ENCODE results near the gene PRLR.

Gene PRLR

GRCh38 chr5:35223787-35224395 lies 6.4 kb downstream of the PRLR start:
- in situ Hi-C loops (cut with HindIII; ENCODE audit: low pct_ligation_motif_present, low sequenced_read_pairs) = no loop called here
- Histone ChIP-seq H3K27me3 (replicated peaks) (peaks cover 28% of the 10 kb centered on the region), H3K27ac (no peak overlapping the region), H3K36me3 (replicated peaks) (no peaks in the 10 kb centered on the region), H3K4me3 (ENCODE audit: low read depth, low read length) (no peak overlapping the region)
- DNase-seq = no peak
- TF ChIP-seq, protein P1, sequence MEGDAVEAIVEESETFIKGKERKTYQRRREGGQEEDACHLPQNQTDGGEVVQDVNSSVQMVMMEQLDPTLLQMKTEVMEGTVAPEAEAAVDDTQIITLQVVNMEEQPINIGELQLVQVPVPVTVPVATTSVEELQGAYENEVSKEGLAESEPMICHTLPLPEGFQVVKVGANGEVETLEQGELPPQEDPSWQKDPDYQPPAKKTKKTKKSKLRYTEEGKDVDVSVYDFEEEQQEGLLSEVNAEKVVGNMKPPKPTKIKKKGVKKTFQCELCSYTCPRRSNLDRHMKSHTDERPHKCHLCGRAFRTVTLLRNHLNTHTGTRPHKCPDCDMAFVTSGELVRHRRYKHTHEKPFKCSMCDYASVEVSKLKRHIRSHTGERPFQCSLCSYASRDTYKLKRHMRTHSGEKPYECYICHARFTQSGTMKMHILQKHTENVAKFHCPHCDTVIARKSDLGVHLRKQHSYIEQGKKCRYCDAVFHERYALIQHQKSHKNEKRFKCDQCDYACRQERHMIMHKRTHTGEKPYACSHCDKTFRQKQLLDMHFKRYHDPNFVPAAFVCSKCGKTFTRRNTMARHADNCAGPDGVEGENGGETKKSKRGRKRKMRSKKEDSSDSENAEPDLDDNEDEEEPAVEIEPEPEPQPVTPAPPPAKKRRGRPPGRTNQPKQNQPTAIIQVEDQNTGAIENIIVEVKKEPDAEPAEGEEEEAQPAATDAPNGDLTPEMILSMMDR (IDR thresholded peaks at IDR 0.05; ENCODE audit: low read depth, low read length, missing control alignments) = no peak

GRCh38 chr5:35220967-35221366 lies 9.3 kb downstream of the PRLR start:
- H3K4me3 ChIP-seq (ENCODE audit: low read depth, low read length) = no peak overlapping the region
- in situ Hi-C loops (cut with HindIII; ENCODE audit: low pct_ligation_motif_present, low sequenced_read_pairs) = no loop called here
- H3K27me3 ChIP-seq (replicated peaks) = peaks cover 4% of the 10 kb centered on the region
- TF ChIP-seq, protein P1 (IDR thresholded peaks at IDR 0.05; ENCODE audit: low read depth, low read length, missing control alignments) = no peak
- no peak for DNase-seq
- no peak overlapping the region for H3K27ac ChIP-seq
- H3K36me3 ChIP-seq (replicated peaks) = no peaks in the 10 kb centered on the region

DNA sequence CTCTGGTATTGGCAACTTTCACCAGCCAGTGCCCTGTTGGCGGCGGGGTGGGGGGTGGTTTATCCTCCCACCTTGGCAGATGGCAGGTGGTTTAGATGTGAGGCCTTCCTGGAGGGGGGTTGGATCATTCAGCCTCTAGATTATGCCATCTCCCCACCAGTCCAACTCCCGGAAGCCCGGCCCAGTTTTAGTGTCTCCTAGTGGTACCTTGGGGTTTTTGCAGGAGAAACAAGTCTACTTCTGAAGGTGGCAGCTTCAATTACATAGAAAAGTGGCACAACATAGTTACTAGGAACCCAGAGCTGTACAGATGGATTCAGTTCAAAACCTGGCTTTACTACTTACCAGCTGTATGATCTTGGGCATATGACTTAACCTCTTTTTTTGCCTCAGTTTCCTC lies 11.3 kb downstream of the PRLR start:
- in situ Hi-C loops (cut with HindIII; ENCODE audit: low pct_ligation_motif_present, low sequenced_read_pairs) = no loop called here
- no peak overlapping the region for H3K4me3 ChIP-seq (ENCODE audit: low read depth, low read length)
- H3K27ac ChIP-seq = no peak overlapping the region
- TF ChIP-seq, protein P1 (IDR thresholded peaks at IDR 0.05; ENCODE audit: low read depth, low read length, missing control alignments) = no peak
- H3K36me3 ChIP-seq (replicated peaks) = no peaks in the 10 kb centered on the region
- no peak for DNase-seq
- peaks cover under 1% of the 10 kb centered on the region for H3K27me3 ChIP-seq (replicated peaks)

DNA sequence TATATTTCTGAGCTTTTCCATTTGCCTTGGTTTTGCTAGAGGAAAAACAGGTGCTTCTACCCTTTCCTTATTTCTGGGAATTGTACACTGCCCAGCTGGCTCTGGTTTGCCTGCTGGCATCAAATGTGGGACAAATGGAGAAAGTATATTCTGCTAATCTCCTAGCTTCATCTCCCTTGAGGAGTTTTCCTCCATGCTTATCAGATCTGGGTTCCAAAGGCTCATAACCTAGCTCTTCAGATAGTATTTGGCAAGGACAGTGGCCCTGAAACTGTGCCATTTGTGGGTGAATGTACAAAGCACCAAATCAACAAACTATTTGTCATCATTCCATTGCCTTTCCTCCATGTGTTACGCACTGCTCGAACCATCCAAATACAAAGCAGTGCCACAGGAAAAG lies 16.2 kb downstream of the PRLR start:
- TF ChIP-seq, protein P1 (IDR thresholded peaks at IDR 0.05; ENCODE audit: low read depth, low read length, missing control alignments) = no peak
- no peaks in the 10 kb centered on the region for H3K36me3 ChIP-seq (replicated peaks)
- in situ Hi-C loops (cut with HindIII; ENCODE audit: low pct_ligation_motif_present, low sequenced_read_pairs) = no loop called here

GRCh38 chr5:35213608-35214007 lies 16.7 kb downstream of the PRLR start:
- TF ChIP-seq, protein P1 (IDR thresholded peaks at IDR 0.05; ENCODE audit: low read depth, low read length, missing control alignments) = peak; percentile 6
- Histone ChIP-seq H3K4me3 (ENCODE audit: low read depth, low read length) (no peak overlapping the region), H3K27ac (no peak overlapping the region), H3K27me3 (replicated peaks) (no peaks in the 10 kb centered on the region), H3K36me3 (replicated peaks) (no peaks in the 10 kb centered on the region)
- DNase-seq = no peak
- in situ Hi-C loops (cut with HindIII; ENCODE audit: low pct_ligation_motif_present, low sequenced_read_pairs) = no loop called here

More for the DNA sequence above, 16.2 kb downstream of the PRLR start:
- Histone ChIP-seq H3K27ac (no peak overlapping the region), H3K27me3 (replicated peaks) (no peaks in the 10 kb centered on the region), H3K4me3 (ENCODE audit: low read depth, low read length) (no peak overlapping the region)
- DNase-seq = no peak
